Natural killer cell (primary cell): ENCODE measurements around the gene CERKL. TPM values are rescaled to one million over a fixed set of nuclear protein-coding genes. Genes with fewer than 3 reads are reported as not detected.

Experiments
- ATAC-seq, 3 donors: fragments of 150-1000 bp in 2 of 3; fragments of 200-7000 bp in 1 of 3; cut with Tn5 transposase; 1 replicate in 1 of 3; 2 replicates in 2 of 3; pipeline ENCODE4 v1.10.0; 2021; ENCODE audit warnings: mild to moderate bottlenecking in 2 of 3, moderate library complexity in 2 of 3
- DNase-seq, 2 donors: peaks; one replicate each; pipeline versions ENCODE4 v3.0.0 to v3.0.0-alpha.2; 2013 to 2021; ENCODE audit warnings: mixed read lengths in 1 of 2
- H3K27ac ChIP-seq: one replicate; pipeline ENCODE4 v1.5.1; 2013; ENCODE audit warnings: mild to moderate bottlenecking, low read length
- H3K27me3 ChIP-seq: one replicate; pipeline ENCODE4 v1.6.1; 2013; ENCODE audit warnings: low read length; ENCODE audit not compliant: control insufficient read depth, insufficient read depth
- H3K36me3 ChIP-seq: one replicate; pipeline ENCODE4 v1.6.1; 2013; ENCODE audit warnings: low read length; ENCODE audit not compliant: control insufficient read depth, insufficient read depth
- H3K4me1 ChIP-seq: one replicate; pipeline ENCODE4 v1.6.1; 2013; ENCODE audit warnings: low read length; ENCODE audit not compliant: control insufficient read depth, insufficient read depth
- H3K4me3 ChIP-seq: one replicate; pipeline ENCODE4 v1.5.1; 2013; ENCODE audit warnings: low read length
- H3K9me3 ChIP-seq: one replicate; pipeline ENCODE4 v1.6.1; 2013; ENCODE audit warnings: low read length; ENCODE audit not compliant: control insufficient read depth, insufficient read depth
- H3K27ac Mint-ChIP-seq, 2 donors: one replicate each; pipeline ENCODE4 v1.8.0; 2022; ENCODE audit warnings: mild to moderate bottlenecking in 2 of 2, mixed read lengths in 2 of 2, moderate library complexity in 1 of 2
- H3K27me3 Mint-ChIP-seq, 2 donors: one replicate each; pipeline ENCODE4 v1.8.0; 2022; ENCODE audit warnings: low read depth in 2 of 2, mixed read lengths in 2 of 2
- H3K36me3 Mint-ChIP-seq: one replicate; pipeline ENCODE4 v1.8.0; 2022; ENCODE audit warnings: mixed read lengths
- H3K4me1 Mint-ChIP-seq, 2 donors: one replicate each; pipeline ENCODE4 v1.8.0; 2022; ENCODE audit warnings: mixed read lengths in 2 of 2
- H3K4me3 Mint-ChIP-seq: one replicate; pipeline ENCODE4 v1.8.0; 2022; ENCODE audit warnings: mild to moderate bottlenecking, moderate library complexity, mixed read lengths
- H3K9me3 Mint-ChIP-seq, 2 donors: one replicate each; pipeline ENCODE4 v1.8.0; 2022; ENCODE audit warnings: mixed read lengths in 2 of 2
- CTCF ChIP-seq: fragments of 200-600 bp; IDR thresholded peaks from one replicate; pipeline ENCODE4 v1.8.0; 2022; ENCODE audit warnings: antibody characterized with exemption
- WGBS: methylation state at CpG from one replicate; pipeline ENCODE4 v1.1.7; 2013; ENCODE audit warnings: missing lambda C conversion rate; ENCODE audit not compliant: insufficient coverage; 5-methylcytosine and 5-hydroxymethylcytosine counted together
- intact Hi-C: fragments of 100-400 bp; cut with micrococcal nuclease; formaldehyde crosslinking; loops from one replicate; pipeline ENCODE4 v1.14.2; 2022
- total RNA-seq, 4 donors: library from RNA; stranded (reverse); fragments of 120-200 nt in 1 of 4; gene quantifications; one replicate each; pipeline versions ENCODE4 v1.2.3 to v1.2.4, GENCODE V29; 2013 to 2022

CERKL gene
- total RNA-seq, 3 donors from 2014 or later (not counting 1 experiment from before 2014, with no cell fraction given) = not detected

GRCh38 chr2:181570059-181570458, 86.8 kb downstream of the CERKL start:
- WGBS = 89% methylated on average over 2 of the region's 2 CpGs
- no peak overlapping the region for H3K4me3 Mint-ChIP-seq
- ATAC-seq (no peak), DNase-seq (no peak)
- H3K4me3 ChIP-seq = no peak overlapping the region
- no peaks in the 10 kb centered on the region for H3K4me1 Mint-ChIP-seq
- peaks cover 2% of the 10 kb centered on the region for H3K27me3 ChIP-seq
- peaks cover 7 to 20% of the 10 kb centered on the region in 2 donors for H3K27me3 Mint-ChIP-seq
- H3K27ac Mint-ChIP-seq = no peak overlapping the region
- no peaks in the 10 kb centered on the region for H3K4me1 ChIP-seq
- no peaks in the 10 kb centered on the region for H3K9me3 ChIP-seq
- no peaks in the 10 kb centered on the region for H3K9me3 Mint-ChIP-seq
- intact Hi-C loops = no loop called here
- H3K27ac ChIP-seq = no peak overlapping the region
- no peaks in the 10 kb centered on the region for H3K36me3 Mint-ChIP-seq
- no peaks in the 10 kb centered on the region for H3K36me3 ChIP-seq
- no peak for TF ChIP-seq CTCF

- TF ChIP-seq CTCF = no peak
- WGBS = 89% methylated on average over 5 of the region's 6 CpGs
- Histone ChIP-seq H3K27ac (no peak overlapping the region), H3K4me1 (no peaks in the 10 kb centered on the region), H3K4me3 (no peak overlapping the region), H3K36me3 (no peaks in the 10 kb centered on the region), H3K27me3 (no peaks in the 10 kb centered on the region), H3K9me3 (no peaks in the 10 kb centered on the region)
- H3K9me3 Mint-ChIP-seq = no peaks in the 10 kb centered on the region
- no peak for DNase-seq
- H3K27me3 Mint-ChIP-seq = peaks cover 0 to 3% of the 10 kb centered on the region in 2 donors
- H3K4me3 Mint-ChIP-seq = no peak overlapping the region
- ATAC-seq = no peak
- H3K27ac Mint-ChIP-seq = no peak overlapping the region
- no peaks in the 10 kb centered on the region for H3K4me1 Mint-ChIP-seq
- H3K36me3 Mint-ChIP-seq = no peaks in the 10 kb centered on the region
- intact Hi-C loops = no loop called here
Measured at GRCh38 chr2:181566334-181567032, 90.4 kb downstream of the CERKL start.

- no peak overlapping the region for H3K4me3 Mint-ChIP-seq
- Histone ChIP-seq H3K9me3 (no peaks in the 10 kb centered on the region), H3K4me3 (no peak overlapping the region), H3K27me3 (no peaks in the 10 kb centered on the region), H3K36me3 (no peaks in the 10 kb centered on the region), H3K27ac (no peak overlapping the region), H3K4me1 (no peaks in the 10 kb centered on the region)
- TF ChIP-seq CTCF = no peak
- WGBS = 76% methylated on average over 1 of the region's 1 CpG
- no peaks in the 10 kb centered on the region for H3K9me3 Mint-ChIP-seq
- no peak for ATAC-seq
- H3K4me1 Mint-ChIP-seq = no peaks in the 10 kb centered on the region
- no peaks in the 10 kb centered on the region for H3K36me3 Mint-ChIP-seq
- H3K27ac Mint-ChIP-seq = no peak overlapping the region
- no peak for DNase-seq
- H3K27me3 Mint-ChIP-seq = no peaks in the 10 kb centered on the region
- intact Hi-C loops = no loop called here
Measured at GRCh38 chr2:181563101-181563692, 93.7 kb downstream of the CERKL start.

GRCh38 chr2:181558371-181558770, 98.5 kb downstream of the CERKL start:
- Mint-ChIP-seq H3K4me3 (no peak overlapping the region), H3K9me3 (no peaks in the 10 kb centered on the region), H3K36me3 (no peaks in the 10 kb centered on the region), H3K4me1 (no peaks in the 10 kb centered on the region), H3K27me3 (no peaks in the 10 kb centered on the region), H3K27ac (no peak overlapping the region)
- no peaks in the 10 kb centered on the region for H3K4me1 ChIP-seq
- intact Hi-C loops = no loop called here
- 92% methylated on average over 1 of the region's 2 CpGs for WGBS
- ATAC-seq (no peak), DNase-seq (no peak)
- no peaks in the 10 kb centered on the region for H3K9me3 ChIP-seq
- H3K27ac ChIP-seq = no peak overlapping the region
- no peaks in the 10 kb centered on the region for H3K36me3 ChIP-seq
- H3K4me3 ChIP-seq = no peak overlapping the region
- TF ChIP-seq CTCF = no peak
- H3K27me3 ChIP-seq = no peaks in the 10 kb centered on the region
